HG03442 (cell line): Measurements from ENCODE around the gene PCBP2.
A peak's percentile ranks its signal among the peaks of the same experiment; 100 is the strongest.
"Not testable (repeated sequence)": the region's sequence is repeated elsewhere in the genome, so short reads cannot be mapped to it uniquely, and the experiment has no call there.

Experiments used
- ATAC-seq: cut with Tn5 transposase; IDR thresholded peaks from one replicate; pipeline ENCODE4 v1.9.1; 2021; ENCODE audit warnings: mild to moderate bottlenecking, moderate library complexity; ENCODE audit not compliant: unreplicated experiment

The PCBP2 gene

DNA sequence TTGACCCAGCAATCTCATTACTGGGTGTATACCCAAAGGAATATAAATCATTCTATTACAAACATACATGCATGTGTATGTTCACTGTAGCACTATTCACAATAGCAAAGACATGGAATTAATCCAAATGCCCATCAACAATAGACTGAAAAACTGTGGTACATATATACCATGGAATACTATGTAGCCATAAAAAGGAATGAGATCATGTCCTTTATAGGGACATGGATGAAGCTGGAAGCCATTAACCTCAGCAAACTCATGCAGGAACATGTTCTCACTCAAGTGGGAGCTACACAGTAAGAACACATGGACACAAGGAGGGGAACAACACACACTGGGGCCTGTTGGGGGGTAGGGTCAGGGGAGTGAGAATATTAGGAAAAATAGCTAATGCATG, 12.3 kb upstream of the PCBP2 start:
- not testable (repeated sequence) for ATAC-seq

DNA sequence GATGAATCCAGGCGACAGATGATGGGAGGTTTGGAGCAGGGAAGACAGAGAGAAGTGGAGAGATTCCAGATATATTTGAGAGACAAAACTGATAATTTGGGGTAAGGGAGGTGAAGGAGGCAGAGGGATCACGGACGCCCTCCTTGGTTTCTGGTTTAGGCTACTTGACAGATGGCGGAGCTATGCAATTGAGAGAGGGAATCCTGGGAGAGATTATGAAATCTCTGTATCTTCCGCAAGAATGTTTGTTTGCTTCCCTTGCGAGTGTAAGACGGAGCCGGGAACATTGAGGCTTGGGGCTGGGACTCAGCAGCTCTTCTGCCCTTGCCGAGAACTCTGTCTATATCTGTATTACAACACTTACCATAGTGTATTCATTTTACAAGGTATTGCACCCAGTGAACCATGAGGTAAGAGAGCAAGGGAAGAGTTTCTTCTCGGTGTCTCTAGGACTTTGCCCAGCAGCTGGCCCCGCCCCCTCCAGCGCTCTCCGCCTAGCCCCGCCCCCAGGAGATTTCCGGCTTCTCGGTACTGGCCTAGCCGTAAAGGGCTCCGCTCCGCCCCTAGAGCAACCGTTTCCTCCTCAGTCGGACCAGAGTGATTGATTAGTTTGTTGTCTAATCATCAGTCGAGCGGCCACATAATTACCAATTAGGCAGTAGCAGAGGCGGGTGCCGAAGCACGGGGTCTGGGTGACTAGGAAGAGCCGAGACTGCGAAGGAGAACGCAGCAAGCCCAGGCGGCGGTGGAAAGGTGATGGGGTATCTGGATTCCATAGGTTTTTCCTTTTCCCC, 10.7 kb upstream of the PCBP2 start, which contains the start of gene PRR13:
Gene PRR13, plus strand, starts transcription at position 695 of the 794 bp plus-strand sequence. CDS start 981 bp downstream, outside the sequence.
- peak; percentile 96 for ATAC-seq

DNA sequence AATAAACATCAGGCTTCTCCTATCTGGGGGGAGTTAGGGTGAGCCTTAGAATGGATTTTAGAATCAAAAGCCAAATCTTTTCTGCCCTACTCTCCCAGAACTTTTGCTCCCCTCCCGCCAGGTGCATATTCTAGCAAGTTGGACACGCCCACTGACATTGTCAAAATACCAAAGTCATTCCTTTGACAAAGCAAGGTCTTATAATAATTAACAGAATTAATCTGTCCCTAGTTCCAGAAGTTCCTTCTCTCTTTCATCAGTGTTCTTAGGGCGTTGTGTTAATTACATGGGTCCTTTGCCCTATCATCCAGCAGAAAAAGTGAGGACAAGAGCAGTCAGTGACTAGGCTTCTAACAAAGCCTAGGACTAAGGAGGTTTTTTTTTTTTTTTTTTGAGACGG, 7.9 kb upstream of the PCBP2 start:
- no peak for ATAC-seq

DNA sequence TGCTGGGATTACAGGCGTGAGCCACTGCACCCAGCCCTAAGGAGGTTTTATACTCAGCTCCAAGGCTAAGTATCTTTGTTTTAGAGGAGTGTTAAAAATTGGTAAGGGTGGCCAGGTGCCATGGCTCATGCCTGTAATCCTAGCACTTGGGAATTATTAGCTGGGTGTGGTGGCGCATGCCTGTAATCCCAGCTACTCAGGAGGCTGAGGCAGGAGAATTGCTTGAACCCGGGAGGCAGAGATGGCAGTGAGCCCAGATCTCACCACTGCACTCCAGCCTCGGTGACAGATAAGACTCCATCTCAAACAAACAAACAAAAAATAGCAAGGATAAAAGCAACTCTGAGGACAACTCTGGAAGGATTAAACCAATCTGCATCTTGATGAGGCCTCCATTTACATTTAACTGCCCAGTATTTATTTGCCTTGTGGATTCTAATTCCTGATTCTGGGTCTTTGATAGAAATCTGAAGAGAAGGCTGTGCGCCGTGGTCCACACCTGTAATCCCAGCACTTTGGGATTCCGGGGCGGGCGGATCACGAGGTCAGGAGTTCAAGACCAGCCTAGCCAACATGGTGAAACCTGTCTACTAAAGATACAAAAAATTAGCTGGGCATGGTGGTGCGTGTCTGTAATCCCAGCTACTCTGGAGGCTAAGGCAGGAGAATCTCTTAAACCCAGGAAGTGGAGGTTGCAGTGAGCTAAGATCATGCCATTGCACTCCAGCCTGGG, 7.1 kb upstream of the PCBP2 start:
- ATAC-seq = not testable (repeated sequence)

DNA sequence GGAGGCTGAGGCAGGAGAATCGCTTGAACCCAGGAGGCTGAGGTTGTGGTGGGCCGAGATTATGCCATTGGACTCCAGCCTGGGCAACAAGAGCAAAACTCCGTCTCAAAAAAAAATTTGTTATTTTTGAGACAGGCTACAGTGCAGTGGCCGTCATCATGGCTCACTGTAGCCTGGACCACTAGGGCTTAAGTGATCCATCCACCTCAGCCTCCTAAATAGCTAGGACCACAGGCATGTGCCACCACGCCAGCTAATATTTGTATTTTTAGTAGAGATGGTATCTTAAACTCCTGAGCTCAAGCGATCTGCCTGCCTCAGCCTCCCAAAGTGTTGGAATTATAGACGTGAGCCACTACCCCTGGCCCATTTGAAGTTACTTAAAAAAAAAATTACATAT, 966 bp upstream of the PCBP2 start:
- ATAC-seq = no peak

DNA sequence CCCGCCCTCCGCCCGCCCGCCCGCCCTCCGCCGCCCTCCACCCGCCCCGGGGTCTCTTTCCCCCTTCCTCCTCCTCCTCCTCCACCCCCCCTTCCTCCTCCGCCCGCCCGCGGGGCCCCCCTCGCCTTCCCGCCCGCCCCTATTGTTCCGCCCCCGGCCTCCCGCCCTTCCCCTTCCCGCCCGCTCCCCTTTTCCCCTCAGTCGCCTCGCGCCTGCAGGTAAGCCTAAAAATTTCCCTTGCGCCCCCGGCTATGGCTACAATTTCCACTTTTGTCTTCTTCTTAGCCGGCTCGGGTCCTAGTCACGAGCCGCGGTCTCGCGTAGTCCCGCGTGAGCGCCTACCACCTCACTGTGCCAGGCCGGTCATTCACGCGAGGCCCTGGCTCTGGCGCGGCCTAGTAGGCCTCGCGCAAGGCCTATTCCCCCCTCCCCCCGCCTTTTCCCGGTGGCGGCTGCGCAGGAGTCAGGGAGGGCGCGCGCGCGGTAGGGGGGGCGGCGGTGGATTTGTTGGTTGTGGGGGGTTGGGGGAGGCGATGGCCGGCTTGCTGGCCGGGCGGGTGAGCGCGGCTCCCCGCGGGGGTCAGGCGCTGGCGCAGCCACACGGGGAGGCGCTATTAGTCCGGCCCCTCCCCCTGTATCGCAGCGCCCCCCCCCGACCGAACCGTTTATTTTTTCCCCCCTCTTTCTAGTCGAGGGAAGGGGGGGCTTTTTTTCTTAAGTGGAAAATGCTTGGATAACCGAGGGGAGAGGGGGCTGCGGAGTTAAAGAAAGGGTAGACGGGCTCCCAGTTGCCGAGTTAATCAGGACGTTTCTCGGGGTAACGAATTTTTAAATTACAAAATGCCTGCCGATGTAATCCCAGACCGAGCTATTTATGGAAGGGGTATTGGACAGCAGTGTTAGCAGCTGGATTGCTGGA, 516 bp downstream of the PCBP2 start:
- peak; percentile 35 for ATAC-seq

DNA sequence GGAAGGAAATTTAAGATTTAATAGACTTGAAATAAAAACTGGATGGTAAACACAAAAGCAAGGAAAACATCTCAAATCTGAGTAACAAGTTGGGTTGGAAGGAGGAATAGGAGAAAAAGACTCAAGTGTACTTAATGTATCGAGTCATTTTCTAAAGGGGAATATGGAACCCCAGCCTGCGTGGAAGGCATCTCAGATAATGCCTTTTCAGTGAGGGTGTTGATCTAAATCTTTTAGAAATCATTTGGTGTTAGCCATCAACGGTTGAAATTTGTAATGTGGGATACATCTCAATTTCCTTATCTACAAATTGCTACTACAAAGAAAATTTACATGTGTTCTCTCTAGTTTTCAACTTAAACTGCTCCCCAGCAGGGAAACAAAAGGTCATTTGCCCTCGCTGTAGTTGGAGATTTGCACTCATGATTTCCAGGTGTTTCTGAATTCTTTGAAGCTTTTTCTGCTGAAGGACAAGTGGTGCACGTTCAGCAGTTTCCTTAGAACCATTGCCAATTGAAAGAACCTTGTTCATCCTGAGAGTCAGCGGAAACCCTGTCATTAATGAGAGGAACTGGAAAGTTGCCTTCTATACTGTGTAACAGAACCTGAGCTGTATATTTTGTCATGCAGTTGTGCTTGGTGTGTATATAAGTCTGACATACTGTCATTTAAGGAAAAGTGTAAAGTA, 2.2 kb downstream of the PCBP2 start:
- no peak for ATAC-seq

DNA sequence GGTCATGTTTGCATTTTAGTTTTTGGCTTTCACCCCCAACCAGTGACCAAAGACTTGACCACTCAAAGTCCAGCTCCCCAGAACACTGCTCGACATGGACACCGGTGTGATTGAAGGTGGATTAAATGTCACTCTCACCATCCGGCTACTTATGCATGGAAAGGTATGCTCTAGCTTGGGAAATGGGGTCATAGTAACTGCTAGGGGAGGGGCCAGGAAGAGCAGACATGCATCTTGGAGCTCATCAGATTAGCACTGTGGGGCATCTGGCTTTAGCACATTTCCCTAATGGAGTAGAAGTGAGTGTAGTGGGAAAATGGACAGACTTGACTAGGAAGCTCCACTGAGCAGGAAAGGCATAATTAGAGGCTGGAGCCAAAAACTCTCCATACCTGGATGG, 2.8 kb downstream of the PCBP2 start:
- no peak for ATAC-seq

DNA sequence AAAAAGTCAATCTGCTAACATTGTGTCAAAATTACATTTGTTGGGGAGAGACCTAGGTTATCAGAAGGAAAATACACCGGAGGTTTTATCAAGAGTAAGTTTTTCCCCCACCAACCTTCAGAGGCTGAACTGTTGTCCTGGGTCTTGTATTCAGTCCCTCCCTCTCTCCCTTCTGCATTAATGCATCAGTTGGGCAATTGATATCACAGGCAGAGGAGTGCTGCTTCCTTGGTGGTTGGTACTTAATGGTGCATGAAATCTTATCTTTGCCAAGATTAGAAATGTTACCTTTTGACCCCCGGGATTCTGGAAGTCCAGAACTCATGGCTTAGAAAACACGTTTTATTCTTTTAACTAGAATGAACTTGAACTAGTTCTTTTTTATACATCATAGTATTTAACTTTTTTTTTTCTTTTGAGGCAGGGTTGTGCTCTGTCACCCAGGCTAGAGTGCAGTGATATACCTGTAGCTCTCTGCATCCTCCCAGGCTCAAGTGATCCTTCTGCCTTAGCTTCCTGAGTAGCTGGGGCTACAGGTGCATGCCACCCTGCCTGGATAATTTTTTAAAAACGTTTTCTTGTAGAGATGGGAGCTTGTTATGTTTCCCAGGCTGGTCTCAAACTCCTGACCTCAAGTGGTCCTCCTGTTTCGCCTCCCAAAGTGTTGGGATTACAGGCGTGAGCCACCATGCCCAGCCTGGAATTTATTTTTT, 4.9 kb downstream of the PCBP2 start:
- no peak for ATAC-seq

DNA sequence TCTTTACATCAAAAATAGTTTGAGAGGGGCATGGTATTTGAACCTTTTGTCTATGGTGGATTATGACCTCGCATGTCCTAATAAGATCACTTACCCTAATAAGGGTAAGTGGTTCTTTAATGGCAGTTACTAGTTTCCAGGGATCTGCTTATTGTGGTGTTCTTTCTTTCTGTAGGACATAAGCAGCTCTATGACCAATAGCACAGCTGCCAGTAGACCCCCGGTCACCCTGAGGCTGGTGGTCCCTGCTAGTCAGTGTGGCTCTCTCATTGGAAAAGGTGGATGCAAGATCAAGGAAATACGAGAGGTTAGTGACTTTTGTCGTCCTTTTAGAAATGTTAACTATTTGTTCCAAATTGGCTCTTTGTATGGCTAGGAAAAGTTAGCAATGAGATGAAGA, 7.2 kb downstream of the PCBP2 start:
- ATAC-seq = no peak

DNA sequence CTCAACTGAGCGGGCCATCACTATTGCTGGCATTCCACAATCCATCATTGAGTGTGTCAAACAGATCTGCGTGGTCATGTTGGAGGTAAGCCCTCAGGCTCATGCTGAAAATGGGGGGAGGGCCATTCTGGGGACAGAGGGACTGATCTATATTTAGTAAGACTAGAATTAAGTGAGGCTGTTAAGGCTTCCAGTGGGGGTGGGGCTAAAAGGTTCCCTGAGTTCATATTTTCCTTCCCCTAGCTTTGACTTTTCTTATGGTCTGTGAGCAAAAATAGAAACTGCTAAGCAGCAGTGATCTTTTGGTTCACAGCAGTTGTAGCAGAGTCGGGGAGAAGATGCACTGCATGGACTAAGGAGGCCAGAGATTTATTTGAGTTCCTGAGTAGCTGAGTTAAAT, 9.2 kb downstream of the PCBP2 start:
- no peak for ATAC-seq

DNA sequence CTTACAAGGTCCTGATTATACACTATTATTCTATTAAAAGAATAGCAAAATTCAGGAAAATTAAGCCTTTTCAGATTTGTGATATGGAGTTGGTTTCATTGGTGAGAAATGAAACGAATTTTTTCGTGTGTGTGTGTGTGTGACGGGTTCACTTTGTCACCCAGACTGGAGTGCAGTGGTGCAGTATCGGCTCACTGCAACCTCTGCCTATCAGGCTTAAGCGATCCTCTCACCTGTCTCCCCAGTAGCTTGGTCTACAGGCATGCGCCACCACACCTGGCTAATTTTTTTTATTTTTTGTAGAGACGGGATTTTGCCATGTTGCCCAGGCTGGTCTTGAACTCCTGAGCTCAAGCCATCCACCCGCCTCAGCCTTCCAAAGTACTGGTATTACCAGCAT, 9.7 kb downstream of the PCBP2 start:
- ATAC-seq = no peak

DNA sequence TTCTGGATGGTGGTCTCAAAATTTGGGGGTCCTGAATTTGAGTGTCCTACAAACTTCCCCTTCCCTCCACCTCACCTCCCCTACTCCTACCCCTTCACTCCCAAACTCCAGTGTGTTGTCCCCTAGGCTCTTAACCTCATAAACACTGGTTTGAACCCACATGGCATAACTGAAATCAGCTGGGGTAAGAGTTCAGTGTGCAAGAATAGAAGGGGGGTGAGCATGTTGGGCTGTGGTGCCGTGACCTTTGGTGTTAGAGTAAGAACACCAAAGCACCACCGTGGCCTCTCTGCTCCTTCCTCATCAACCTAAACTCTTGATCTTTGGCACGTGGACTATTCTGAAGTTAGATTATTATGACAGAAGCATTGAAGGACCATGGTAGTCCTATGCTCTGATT, 11.0 kb downstream of the PCBP2 start:
- no peak for ATAC-seq

DNA sequence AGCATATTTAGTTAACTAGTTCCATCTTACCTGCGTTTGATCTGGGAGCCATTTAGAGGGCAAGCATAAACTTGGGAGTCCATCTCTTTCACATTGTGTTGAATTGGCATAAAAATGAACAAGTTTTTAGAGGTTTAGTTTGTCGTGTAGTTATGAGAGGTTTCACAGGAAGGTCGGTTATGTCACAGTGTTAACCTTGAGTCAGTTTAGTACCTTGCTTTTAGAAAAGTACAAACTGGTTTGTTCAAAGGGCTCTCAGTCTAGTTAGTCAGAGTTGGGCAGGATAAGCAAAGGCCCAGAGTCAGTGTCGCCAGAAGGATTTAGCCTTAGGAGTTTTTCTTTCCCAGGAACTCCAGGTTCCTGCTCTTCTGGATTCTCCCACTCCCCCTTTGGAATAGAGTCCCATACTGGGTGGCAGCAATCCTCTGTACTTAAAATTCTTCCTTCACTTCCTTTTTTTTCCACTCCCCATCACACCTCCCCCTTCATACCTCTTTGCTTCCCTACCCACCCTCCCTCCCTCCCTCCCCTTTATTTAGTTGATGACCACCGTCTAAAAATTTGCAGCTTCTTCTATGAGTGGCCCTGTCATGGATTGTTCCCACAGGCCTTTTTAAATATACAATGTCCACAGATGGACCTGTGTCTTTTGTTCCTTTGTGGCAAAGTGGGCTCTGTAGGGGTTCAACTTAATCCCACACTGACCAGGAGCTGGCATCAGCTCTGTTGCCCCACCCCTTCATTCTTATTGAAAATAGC, 12.1 kb downstream of the PCBP2 start:
- ATAC-seq = no peak

DNA sequence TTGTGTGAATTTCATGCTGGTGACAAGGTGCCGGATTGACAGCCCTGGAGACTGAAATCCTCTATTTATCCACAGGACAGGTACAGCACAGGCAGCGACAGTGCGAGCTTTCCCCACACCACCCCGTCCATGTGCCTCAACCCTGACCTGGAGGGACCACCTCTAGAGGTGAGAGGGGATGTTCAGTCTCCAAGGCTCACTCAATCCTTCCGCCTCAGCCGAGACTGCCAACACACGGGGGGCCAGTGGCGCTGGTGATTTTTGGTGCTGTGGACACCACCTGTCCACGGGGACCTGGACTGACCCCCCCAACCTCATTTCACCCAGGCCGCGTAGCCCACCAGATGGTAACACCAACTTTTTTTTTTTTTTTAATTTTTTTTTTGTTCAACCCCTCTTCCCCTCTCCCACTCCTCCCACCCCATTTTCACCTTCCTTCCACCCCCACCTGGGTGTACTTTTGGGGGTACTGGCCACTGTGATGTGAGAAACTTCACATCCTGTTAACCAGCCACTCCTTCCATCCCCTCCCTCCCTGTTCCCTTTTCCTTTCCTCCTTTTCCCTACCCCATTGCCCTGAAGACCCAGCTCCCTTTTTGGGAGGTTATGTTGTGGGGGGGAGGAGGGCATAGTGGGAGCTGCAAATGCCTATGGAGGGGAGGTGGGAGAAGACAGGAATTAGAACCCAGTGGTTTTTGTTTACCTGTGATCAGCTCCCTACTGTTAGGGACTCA, 12.9 kb downstream of the PCBP2 start:
- ATAC-seq = no peak

DNA sequence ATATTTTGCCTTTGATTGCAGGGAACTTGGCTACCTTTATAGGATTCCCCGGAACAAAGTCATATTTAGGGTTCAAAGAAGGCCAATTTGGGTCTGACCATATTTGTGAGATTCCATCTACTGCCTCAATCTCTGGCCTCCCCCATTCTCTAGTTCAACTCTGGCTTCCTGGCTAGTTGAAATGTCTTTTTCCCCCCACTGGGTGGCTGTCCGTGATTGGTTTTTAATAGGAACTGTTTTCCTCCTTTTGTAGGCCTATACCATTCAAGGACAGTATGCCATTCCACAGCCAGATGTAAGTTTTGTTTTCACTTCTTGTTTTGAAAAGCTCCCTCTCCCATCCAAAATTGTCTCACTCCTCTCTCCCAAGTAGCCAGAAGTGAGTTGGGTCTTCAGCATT, 13.8 kb downstream of the PCBP2 start:
- ATAC-seq = no peak

DNA sequence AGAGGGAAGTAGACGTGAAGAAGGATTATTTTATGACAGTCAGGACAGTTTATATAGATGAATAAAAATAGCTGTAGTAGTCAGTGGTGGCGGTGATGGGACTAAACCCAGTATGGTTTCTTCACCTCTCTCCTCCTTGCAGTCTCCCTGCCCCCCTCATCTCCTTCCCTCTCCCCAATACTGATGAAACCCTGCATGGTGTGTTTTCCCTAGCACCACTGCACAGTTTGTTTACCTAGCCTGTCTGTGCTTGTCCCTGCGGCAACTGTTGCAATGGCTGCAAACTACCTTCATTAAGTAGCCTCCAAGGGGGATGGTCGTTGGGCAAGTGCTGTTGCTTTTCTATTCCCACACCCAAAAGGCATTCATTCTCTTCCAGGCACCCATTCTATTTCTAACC, 14.7 kb downstream of the PCBP2 start:
- ATAC-seq = no peak

DNA sequence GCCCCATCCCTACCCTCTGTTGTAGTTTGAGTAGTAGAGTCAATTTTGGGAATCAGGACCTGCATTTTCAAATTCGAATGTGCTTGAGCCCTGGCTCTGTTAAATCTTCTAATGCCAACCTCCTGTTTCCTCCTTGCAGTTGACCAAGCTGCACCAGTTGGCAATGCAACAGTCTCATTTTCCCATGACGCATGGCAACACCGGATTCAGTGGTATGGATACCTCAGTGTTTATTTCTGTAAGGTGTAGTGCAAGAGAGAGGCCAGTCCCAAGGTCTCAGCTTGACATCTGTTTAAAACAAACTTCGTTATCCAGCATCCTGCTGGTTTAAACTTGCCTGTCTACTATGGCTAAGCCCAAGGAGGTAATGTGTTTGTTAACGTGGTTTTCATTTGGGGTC, 15.2 kb downstream of the PCBP2 start:
- ATAC-seq = no peak

DNA sequence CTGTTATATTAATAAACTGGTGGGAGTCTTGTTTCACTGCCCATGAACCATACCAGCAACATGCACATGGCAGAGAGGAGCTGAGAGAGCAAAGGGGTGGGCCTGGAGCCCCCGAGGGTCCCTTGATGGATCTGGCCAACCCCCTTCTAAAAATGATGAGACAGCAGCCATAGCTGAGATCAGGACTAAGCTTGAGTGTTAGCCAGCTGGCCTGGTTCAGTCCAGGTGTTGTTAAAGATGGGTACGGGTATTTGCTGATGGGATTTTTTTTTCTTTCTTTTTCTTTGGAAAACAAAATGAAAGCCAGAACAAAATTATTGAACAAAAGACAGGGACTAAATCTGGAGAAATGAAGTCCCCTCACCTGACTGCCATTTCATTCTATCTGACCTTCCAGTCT, 16.0 kb downstream of the PCBP2 start:
- ATAC-seq = no peak
